ENCODE results near the gene KCNT2.

GRCh38 chr1:196513821-196514220, 94.4 kb downstream of the KCNT2 start:
- TF ChIP-seq RFX5 (IDR thresholded peaks at IDR 0.05) (no peak), EP300 (IDR thresholded peaks at IDR 0.05) (no peak), HDAC2 (IDR thresholded peaks at IDR 0.05) (no peak), PBX3 (IDR thresholded peaks at IDR 0.05) (no peak), MAX (IDR thresholded peaks at IDR 0.05) (no peak), CTCF (IDR thresholded peaks at IDR 0.05) (no peak), POLR2A (IDR thresholded peaks at IDR 0.05; ENCODE audit: low read length) (no peak), RNF2 (IDR thresholded peaks at IDR 0.05; ENCODE audit: borderline replicate concordance, low read depth) (no peak), ESRRA (IDR thresholded peaks at IDR 0.05; ENCODE audit: borderline replicate concordance, low read length) (no peak)

All from A549 (cell line).